SU-DHL-6 (cell line): ENCODE data around the gene ACVRL1.

Experiments
- H2AFZ ChIP-seq: fragments of 200-600 bp; sonication (generic); 2 replicates; pipeline ENCODE4 v1.6.1; 2014; ENCODE audit warnings: low read depth, mild to moderate bottlenecking, moderate library complexity, mixed read lengths, antibody characterized with exemption, low read length; ENCODE audit not compliant: severe bottlenecking
- H3F3A ChIP-seq: fragments of 200-600 bp; shearing (Covaris generic); 2 replicates; pipeline ENCODE4 v1.6.0; 2016; ENCODE audit warnings: antibody characterized with exemption, mild to moderate bottlenecking; ENCODE audit not compliant: insufficient read depth
- H3K27ac ChIP-seq: fragments of 200-600 bp; sonication (generic); 2 replicates; pipeline ENCODE4 v1.5.1; 2016; ENCODE audit warnings: low read depth, mild to moderate bottlenecking, low read length, moderate library complexity, mixed read lengths
- H3K27me3 ChIP-seq: fragments of 200-600 bp; sonication (generic), shearing (Covaris generic); 2 replicates; pipeline ENCODE4 v1.6.0; 2014; ENCODE audit warnings: mild to moderate bottlenecking, low read length
- H3K36me3 ChIP-seq: fragments of 200-600 bp; sonication (generic); 2 replicates; pipeline ENCODE4 v1.6.1; 2014; ENCODE audit warnings: mild to moderate bottlenecking, low read length, mixed read lengths
- H3K4me2 ChIP-seq: fragments of 300-600, 200-600 bp; shearing (Covaris generic), sonication (generic); 2 replicates; pipeline ENCODE4 v1.6.0; 2014; ENCODE audit warnings: low read length, low read depth, mild to moderate bottlenecking; ENCODE audit not compliant: poor library complexity, severe bottlenecking
- H3K4me3 ChIP-seq: fragments of 200-600 bp; sonication (generic); 2 replicates; pipeline ENCODE4 v1.5.1; 2014; ENCODE audit warnings: antibody characterized with exemption, low read length, mild to moderate bottlenecking, mixed read lengths; ENCODE audit not compliant: insufficient read depth, poor library complexity, severe bottlenecking
- H3K79me2 ChIP-seq: fragments of 200-600 bp; sonication (generic); 2 replicates; pipeline ENCODE4 v1.6.1; 2014; ENCODE audit warnings: mild to moderate bottlenecking, low read length, moderate library complexity; ENCODE audit not compliant: insufficient read depth
- H3K9ac ChIP-seq: fragments of 200-600 bp; sonication (generic); 2 replicates; pipeline ENCODE4 v1.7.0; 2014; ENCODE audit warnings: mild to moderate bottlenecking, low read length
- H3K9me2 ChIP-seq: fragments of 200-600 bp; sonication (generic); replicated peaks from 2 replicates; pipeline ENCODE4 v1.6.1; 2014; ENCODE audit warnings: low read length; ENCODE audit not compliant: insufficient read depth
- H3K9me3 ChIP-seq: fragments of 200-600 bp; sonication (generic); 2 replicates; pipeline ENCODE4 v1.6.1; 2014; ENCODE audit warnings: low read length, mixed read lengths; ENCODE audit not compliant: insufficient read depth
- H4K20me1 ChIP-seq: fragments of 200-600 bp; sonication (generic); 2 replicates; pipeline ENCODE4 v1.6.1; 2014; ENCODE audit warnings: low read depth, mild to moderate bottlenecking, antibody characterized with exemption, low read length, moderate library complexity, mixed read lengths
- CTCF ChIP-seq: fragments of 200-600 bp; sonication (generic); IDR thresholded peaks from one replicate; pipeline ENCODE4 v1.5.1; 2017; ENCODE audit warnings: antibody characterized with exemption, mild to moderate bottlenecking, low read length, moderate library complexity; ENCODE audit not compliant: insufficient read depth, poor library complexity, severe bottlenecking
- EZH2phosphoT487 ChIP-seq: fragments of 200-600 bp; sonication (generic), shearing (Covaris generic); conservative IDR thresholded peaks from 2 replicates; pipeline ENCODE4 v1.6.1; 2018; ENCODE audit warnings: mild to moderate bottlenecking, antibody characterized with exemption, low read length, moderate library complexity, mixed read lengths

ACVRL1 gene

GRCh38 chr12:51924551-51925319 is 17.4 kb downstream of the ACVRL1 start:
- no peak overlapping the region for H3K9ac ChIP-seq
- H3K27me3 ChIP-seq, result no peaks in the 10 kb centered on the region
- no peak overlapping the region for H3K4me2 ChIP-seq
- H2AFZ ChIP-seq, result no peak overlapping the region
- no peaks in the 10 kb centered on the region for H3K36me3 ChIP-seq
- no peaks in the 10 kb centered on the region for H4K20me1 ChIP-seq
- H3K79me2 ChIP-seq, result no peaks in the 10 kb centered on the region
- H3F3A ChIP-seq, result no peaks in the 10 kb centered on the region
- no peaks in the 10 kb centered on the region for H3K9me2 ChIP-seq
- TF ChIP-seq EZH2phosphoT487, result no peak
- H3K27ac ChIP-seq, result no peak overlapping the region
- no peak overlapping the region for H3K4me3 ChIP-seq
- H3K9me3 ChIP-seq, result no peaks in the 10 kb centered on the region

- Histone ChIP-seq H3K27me3 (no peaks in the 10 kb centered on the region), H4K20me1 (no peaks in the 10 kb centered on the region), H3K9me2 (no peaks in the 10 kb centered on the region), H3K4me3 (no peak overlapping the region), H3F3A (no peaks in the 10 kb centered on the region), H3K27ac (no peak overlapping the region), H3K79me2 (no peaks in the 10 kb centered on the region), H3K9me3 (no peaks in the 10 kb centered on the region), H3K9ac (no peak overlapping the region), H3K4me2 (no peak overlapping the region), H2AFZ (no peak overlapping the region), H3K36me3 (no peaks in the 10 kb centered on the region)
- TF ChIP-seq CTCF (no peak), EZH2phosphoT487 (no peak)
These were observed 18.2 kb downstream of the ACVRL1 start for GRCh38 chr12:51925346-51926063.

- H3K9me3 ChIP-seq, result no peaks in the 10 kb centered on the region
- no peak overlapping the region for H3K4me3 ChIP-seq
- H4K20me1 ChIP-seq, result no peaks in the 10 kb centered on the region
- H3K9me2 ChIP-seq, result no peaks in the 10 kb centered on the region
- no peaks in the 10 kb centered on the region for H3K27me3 ChIP-seq
- no peak overlapping the region for H3K4me2 ChIP-seq
- no peaks in the 10 kb centered on the region for H3F3A ChIP-seq
- no peak overlapping the region for H2AFZ ChIP-seq
- H3K79me2 ChIP-seq, result no peaks in the 10 kb centered on the region
- no peak for TF ChIP-seq EZH2phosphoT487
- no peak for TF ChIP-seq CTCF
- no peak overlapping the region for H3K27ac ChIP-seq
- H3K9ac ChIP-seq, result no peak overlapping the region
- no peaks in the 10 kb centered on the region for H3K36me3 ChIP-seq
These were observed 18.8 kb downstream of the ACVRL1 start for GRCh38 chr12:51926064-51926632.

GRCh38 chr12:51926718-51927117 is 19.4 kb downstream of the ACVRL1 start:
- Histone ChIP-seq H3K36me3 (no peaks in the 10 kb centered on the region), H2AFZ (no peak overlapping the region), H3K27me3 (no peaks in the 10 kb centered on the region), H3K4me3 (no peak overlapping the region), H3K9me2 (no peaks in the 10 kb centered on the region), H3K9ac (no peak overlapping the region), H4K20me1 (no peaks in the 10 kb centered on the region), H3K9me3 (no peaks in the 10 kb centered on the region), H3F3A (no peaks in the 10 kb centered on the region), H3K79me2 (no peaks in the 10 kb centered on the region), H3K27ac (no peak overlapping the region), H3K4me2 (no peak overlapping the region)
- TF ChIP-seq EZH2phosphoT487 (no peak), CTCF (peak; percentile 42)
